HG03045 (cell line): Measurements from ENCODE around the gene CCT7.
"Not testable (repeated sequence)": the region's sequence is repeated elsewhere in the genome, so short reads cannot be mapped to it uniquely, and the experiment has no call there.

Source experiments
- ATAC-seq: cut with Tn5 transposase; IDR thresholded peaks from one replicate; pipeline ENCODE4 v1.9.1; 2021; ENCODE audit warnings: mild to moderate bottlenecking, moderate library complexity; ENCODE audit not compliant: unreplicated experiment

CCT7 gene

DNA sequence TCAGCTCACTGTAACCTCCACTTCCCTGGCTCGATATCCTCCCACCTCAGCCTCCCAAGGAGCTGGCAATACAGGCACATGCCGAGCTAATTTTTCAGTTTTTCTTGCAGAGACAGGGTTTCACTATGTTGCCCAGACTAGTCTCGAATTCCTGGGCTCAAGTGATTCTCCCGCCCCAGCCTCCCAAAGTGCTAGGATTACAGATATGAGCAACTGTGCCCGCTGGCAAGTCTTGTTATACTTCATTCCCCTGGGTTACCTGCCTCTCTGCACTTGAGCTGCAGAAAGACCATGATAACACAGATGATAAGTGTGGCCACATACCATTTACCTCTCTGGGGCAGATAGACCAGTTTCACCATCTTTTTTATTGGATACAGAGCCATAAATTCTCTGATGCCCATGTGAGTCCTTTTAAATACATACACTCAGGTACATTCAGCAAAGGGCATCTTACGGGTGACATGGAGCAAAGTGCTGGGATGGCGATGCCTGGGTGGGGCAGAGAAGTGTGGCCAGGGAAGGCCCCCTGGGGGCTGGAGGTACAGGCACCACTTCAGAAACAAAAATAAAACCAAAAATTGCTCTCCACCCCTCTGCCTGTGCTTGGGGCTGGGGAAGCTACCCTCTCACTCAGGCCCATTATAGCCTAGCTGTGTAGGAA lies 20.4 kb downstream of the CCT7 start:
- no peak for ATAC-seq

DNA sequence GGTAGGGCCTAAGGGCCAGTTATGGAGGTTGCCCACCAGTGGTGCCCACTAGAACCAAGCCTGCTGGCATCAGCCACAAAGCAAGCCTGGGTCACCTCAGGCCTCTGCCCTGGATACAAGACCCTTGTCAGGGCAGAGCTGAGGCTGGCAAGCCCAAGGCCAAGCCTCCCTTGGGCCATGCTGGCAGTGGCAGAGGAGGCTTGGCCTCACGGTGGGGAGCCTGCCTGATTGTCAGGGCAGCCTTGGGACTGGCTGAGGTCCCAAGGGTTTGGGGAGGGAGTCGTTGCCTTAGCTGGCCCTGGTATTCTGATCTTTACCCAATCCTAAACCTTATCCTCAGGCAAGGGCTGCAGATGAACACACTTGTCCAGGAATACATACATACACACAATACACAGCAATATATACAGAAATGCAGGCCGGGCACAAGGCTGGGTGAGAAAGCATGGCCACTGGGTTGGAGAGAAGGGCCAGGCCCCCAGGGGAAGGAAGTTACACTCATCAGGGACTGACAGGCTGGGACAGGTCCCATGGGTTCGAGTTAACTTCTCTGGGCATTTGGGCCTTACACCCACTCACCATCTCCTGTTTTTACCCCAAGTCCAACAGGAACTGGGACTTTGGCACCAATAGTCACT lies 21.0 kb downstream of the CCT7 start:
- no peak for ATAC-seq

DNA sequence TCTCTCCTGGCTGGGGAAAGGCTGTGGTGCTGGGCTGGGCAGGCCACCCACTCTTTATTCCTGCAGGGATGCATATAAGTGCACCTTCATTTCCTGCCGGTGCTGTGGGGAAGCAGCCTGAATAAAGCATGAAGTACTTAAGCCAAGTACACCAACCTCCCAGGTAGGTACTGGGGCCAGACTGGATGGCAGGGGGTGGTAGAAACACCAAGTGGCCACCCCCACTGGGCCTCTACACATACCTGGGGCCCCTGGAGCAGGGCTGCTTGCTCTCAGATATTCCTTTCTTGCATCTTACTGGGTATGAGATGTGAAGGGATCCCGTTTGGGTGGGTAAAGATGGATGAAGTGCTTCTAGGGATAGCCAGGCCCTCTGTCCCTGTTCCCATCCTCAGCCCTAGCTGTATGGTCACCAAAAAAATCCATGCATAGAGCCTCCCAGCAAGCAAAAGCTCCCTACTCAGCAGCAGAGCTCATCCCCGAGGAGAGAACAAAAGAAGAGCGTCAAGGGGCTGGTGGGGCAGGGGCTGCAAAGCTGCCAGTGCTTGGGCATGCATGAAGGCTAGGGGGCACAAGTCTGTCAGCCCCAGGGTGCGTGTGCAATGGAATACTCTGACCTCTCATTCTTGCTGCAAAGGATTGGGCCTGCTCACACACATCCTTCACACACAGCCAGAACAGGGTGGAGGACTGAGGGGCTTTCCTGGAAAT lies 22.0 kb downstream of the CCT7 start:
- ATAC-seq, result no peak

DNA sequence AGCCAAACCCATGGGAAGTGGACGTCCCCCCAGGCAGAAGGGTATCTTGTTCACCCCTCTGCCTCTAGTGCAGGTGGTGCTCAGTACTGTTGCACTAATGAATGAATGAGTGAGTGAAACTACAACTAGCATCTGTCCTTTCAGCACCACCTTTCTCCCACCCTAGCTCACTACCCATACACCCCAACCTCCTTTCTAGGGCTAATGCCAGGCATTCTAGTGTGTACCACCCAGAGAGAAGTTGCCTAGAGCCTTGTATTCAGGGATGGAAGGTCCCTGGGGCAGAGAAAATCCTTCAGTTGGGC lies 22.5 kb downstream of the CCT7 start:
- no peak for ATAC-seq

DNA sequence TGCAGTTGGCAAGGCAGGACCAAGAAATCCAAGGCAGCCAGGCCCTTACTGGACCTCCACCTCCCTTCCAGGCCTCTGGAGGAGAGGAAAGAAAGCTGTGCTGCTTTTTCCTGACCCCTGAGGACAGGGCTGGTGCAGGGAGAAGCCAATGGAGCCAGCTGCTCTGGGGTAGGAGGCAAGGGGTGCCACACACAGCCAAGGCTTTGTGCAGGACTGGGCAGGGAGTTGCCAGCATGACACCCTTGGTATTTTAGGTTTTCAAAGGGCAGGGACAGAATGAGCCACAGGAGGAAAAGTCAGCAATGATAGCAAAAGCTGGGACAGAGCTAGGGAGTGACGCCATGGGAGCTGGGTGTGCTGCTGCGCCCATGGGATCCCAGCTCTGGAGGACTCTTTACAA lies 22.9 kb downstream of the CCT7 start:
- ATAC-seq, result no peak

DNA sequence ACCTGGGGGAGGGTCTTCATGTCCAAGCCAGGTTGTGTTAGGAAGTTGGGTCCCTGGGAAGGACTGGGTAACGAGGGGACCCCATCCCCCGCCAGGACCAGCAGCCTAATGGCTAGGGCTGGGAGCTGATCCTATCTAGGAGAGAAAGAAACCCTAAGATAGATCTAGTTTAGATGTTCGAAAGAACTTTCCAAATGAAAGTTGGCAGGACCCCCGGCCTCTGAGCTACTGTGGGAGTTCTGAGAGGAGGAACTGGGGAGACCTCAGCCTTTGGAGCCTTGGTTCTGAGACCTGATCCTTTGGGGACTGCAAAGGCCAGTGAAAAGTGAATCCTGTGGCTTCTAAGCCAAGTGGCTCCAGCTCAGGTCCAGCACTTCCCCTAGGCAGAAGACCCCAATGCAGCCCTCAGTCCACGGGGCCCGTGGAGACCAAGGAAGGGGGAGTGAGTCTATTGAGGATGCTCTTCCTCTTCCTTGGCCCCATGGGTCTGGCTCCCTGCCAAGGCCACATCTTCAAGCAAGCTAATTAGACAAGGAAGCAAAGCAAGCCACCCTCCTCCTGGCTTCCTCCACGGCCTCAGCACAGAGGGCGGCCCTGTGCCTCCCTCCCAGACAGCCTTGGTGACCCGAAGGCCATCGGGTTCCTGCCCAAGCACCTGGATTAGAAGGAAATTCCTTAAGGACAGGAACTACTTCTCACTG lies 23.5 kb downstream of the CCT7 start:
- no peak for ATAC-seq

DNA sequence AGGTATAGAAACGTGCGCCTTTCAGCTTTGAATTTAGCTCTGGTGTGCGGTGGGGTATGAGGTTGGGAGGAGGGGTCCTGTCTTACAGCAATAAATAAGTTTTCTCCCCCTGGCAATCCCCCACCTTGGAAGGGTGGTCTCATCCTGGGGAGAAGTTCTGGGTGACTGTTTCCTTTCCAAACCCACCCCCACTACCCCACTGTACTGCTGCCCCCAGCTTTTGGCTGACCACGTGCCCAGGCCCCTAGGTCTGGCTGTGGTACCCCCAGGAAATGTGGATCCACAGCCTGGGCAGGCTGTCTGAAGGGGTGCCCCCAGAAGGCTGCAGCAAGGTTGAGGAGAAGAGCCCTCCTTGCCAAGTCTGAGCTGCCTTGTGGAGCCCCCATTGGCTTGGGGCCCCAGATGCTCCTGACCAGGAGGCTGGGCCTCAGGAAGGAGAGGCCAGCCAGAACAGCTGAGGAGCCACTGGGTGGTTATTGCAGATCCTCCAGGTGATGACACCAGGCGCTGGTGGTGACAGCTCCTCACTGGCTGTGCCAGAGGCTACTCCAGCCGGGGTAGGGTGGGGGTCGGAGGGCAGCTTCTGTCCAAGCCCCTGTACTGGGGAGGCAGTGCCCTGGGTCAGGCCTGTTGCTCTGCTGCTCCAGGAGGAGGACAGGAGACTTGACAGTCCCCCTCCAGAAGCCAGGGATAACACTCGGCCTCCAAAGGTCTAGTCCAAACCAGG lies 24.2 kb downstream of the CCT7 start:
- ATAC-seq, result no peak

DNA sequence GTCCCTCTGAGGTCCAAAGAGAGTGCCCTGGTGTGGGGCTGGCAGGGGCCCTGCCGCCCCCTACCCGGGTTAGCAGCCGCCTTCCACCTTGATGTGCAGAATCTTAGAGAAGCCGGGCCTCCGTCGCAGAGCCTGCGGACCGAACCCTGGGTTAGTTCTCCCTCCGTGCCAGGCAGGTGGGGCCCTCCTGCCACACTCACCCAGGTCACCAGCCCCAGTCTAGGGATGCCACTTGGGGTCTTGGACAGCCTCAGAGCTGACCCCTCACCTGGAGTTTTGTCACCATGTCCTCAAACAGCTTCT lies 24.8 kb downstream of the CCT7 start:
- ATAC-seq, result no peak

DNA sequence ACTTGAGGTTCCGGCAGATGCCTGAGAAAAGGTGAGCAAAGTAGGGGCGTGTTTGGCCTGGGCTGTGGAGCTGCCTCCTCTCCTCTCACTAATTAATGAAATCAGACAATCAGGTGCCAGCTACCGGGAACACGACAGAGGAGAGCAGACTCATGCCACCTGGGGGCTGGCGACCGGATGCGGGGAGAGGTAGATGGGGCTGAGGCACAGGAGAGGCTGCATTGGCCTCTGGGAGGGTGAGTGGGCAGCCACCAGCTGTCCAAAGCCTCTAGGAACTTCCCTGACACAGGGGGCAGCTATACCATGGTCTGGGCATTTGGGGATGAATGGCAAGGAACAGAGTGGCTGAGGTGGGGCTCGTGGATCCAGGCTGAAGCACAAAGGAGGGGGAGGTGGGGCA lies 25.2 kb downstream of the CCT7 start:
- ATAC-seq, result no peak

DNA sequence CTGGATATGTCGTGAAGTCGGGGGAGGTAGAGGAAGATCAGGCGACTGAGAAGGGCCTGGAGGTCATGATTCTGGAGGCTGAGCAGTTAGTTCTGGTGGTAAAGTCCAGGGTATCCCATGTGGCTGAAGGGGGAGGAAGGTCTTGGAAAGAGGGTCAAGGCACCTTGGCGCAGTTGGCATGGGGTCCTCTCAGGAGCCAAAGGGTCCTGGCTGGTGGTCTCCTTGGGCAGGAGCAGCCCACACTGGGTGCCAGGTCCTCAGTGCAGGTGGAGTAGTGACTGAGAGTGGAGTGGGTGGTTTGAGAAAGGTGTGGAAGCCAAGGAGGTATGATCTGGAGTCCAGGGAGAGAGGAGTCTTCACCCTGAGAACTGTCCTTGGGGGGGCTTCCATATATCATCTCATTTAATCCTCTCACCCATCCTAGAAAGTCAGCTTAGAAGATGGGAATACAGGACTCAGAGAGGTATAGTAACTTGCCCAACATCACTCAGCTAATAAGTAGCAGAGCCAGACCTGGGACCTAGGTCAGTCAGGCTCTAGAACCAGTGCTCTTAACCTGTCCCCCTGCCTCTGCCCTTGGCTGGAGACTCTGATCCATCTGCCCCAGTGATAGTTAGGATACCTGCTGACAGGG lies 25.7 kb downstream of the CCT7 start:
- ATAC-seq, result no peak

DNA sequence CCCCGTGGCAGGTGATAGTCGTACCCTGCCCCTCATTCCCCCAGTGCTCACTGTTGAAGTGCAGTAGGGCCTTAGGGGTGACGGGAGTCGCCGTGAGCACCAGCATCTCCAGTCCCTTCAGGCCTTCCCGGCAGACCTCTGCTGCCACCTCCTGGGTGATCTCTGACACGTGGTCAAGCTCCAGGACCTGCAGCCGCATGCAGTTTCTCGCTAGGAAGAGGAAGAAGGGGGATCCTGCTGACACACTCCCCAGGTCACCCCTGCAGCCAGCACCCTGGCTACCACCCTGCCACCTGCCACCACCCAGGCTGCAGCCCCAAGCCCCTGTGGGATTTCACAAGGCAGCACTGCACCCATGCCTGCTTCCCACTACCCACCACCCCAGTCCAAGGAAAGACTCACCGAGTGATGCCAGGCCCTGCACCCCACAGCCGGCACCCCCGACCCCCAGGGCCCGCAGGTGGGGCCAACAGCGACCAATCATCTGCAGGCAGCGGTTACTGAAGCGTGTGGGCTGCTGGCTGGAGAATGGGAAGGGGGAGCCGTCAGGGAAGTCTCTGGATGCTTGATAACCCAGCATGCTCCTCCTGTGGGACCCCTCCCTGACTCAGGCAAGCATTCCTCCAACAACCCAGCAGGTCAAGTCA lies 26.4 kb downstream of the CCT7 start:
- no peak for ATAC-seq

DNA sequence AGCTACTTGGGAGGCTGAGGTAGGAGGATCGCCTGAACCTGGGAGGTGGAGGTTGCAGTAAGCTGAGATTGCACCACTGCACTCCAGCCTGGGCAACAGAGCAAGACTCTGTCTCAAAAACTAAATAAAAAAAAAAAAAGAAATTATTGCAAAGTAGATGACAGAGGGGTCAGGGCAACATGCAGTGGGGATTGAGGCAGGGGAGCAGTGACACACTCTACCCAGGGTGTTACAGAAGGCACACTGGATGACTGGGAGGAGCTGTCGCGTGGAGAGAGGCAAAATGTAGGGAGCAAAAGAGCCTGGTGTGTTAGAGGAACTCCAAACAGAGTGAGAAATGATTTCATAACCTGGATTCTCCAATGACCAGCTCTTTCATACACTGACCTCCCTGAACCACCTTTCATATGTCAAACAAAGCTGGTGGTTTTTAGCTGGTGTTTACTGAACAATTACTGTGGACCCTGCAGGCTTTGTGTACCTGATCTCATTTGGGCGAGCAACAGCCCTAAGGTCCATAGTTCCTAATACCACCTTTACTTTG lies 28.1 kb downstream of the CCT7 start:
- ATAC-seq, result no peak

DNA sequence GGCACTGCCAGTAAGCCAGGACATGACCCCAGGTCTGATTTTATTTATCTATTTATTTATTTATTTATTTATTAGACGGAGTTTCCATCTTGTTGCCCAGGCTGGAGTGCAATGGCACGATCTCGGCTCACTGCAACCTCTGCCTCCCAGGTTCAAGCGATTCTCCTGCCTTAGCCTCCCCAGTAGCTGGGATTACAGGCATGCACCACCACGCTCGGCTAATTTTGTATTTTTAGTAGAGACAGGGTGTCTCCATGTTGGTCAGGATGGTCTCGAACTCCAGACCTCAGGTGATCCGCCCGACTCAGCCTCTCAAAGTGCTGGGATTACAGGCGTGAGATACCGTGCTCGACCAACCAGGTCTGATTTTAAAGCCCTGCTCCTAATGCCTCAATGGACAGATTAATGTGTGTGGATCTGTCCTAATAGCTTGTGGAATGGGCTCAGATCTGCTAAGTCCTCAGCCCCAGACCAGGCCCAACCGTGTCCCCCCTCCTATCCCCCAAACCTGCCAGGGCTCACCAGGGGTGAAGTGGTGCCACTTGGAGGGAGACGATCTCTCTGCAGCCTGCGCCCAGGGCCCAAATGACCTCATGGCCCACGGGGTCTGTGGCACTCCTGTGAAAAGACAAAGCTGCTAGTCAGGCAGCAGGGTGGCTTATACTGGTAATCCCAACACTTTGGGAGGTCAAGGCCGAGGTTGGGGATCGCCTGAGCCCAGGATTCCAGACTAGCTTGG lies 28.8 kb downstream of the CCT7 start:
- not testable (repeated sequence) for ATAC-seq

DNA sequence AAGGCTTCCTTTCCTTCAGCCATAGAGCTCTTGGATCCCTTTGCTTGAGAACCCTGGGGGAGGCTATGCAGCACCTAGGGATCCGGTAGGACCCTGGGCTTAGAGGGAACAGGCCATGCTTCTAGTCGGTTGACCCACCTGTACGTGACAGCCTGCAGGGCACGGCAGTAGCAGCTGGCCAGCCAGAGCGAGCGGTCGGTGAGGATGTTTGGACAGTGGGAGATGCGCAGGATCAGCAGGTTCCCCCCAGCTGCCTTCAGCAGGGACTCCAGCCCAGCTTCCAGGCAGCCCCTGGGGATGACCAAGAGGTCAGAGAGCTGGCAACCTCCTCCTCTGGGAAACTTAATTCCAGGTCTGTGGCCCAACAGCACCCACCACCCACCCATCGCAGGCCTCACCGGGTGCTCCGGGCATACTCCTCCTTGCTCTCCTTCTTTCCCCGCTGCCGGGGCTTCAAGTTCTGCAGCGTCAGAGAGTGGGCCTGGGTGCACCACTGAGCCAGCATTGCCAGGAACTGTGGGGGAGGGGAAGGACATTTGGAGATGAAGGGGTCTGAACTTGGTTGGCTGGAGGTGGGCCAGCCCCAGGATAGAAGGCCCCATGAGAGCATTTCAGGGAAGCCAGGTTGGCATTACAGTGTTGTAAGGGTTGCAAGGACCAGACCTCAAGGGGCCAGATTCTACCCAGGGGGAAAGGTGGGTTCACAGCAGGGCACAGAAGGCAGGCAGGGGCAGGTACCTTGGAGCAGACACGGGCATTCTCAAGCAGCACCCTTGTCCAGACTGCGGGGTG lies 29.6 kb downstream of the CCT7 start:
- ATAC-seq, result no peak

DNA sequence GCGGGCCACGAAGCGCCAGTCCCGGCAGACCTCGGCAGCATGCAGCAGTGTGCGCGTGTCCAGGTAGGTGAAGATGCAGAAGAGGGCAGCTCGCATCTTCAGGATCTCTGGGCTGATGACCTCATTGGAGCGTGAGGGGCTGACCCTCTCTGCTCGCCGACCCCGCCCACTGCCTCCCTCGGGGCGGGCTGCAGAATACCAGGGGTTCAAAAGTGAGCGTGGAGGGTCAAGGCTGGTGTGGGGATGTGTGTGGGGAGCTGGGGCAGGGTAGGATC lies 30.2 kb downstream of the CCT7 start:
- no peak for ATAC-seq

DNA sequence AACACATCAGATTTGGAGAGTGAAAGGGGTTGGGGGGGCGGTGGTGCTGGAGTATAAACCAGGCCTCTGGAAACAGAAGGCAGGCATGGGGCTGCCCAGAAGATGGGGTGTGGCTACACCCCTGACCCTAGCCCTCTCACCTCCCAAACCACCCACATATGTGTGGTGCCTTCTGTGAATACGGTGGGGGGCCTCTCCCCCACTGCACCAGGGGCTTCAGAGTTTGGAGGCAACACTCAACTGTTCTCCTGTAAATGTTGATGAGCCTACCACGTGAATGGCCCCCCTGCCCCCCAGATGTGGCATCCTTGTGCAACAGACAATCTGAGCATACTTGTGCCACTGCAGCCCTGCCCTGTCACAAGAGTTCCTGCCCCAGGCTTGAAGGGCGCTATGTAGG lies 30.7 kb downstream of the CCT7 start:
- ATAC-seq, result no peak

DNA sequence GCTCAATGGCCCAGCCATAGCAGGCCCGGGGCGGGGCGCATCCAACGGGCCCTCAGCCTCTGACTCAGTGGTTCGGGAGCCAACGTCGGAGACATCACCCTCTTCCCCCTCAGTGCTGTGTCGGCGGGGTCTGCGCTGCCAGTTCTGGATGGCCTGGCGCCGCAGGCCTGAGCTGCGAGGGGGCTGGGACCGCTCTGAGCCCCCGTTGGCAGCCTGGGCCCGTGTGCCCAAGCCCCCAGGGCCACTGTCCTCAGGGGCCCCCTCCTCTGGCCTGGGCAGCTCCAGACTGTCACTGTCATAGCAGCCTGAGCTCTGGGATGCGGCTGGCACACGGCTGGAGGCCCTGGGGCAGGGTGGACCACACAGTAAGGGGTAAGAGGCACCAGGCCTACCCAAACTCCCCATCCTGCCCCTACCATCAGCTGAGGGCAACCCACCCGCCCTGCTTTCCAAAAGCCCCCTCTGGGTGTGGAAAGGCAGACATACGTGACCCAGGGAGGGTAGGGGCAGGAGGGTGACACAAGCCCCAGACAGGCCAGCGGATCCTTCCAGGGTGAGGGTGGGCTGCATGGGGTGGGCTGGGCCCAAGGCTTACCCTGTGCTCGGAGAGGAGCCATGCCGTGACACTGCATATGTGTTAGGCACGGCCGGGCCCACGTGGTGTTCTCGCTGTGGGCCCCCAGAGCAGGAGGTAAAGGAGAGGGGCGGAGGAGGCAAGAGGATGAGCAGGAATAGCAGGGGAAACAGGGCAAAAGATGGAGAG lies 31.4 kb downstream of the CCT7 start:
- no peak for ATAC-seq
